Tibial artery (tissue), 4 donors: ENCODE results near the gene INTS1.

Experiments
- DNase-seq, 2 donors: peaks; one replicate each; pipeline ENCODE4 v3.0.0-alpha.2; 2019
- H3K27ac ChIP-seq, 2 donors: fragments of 200-600 bp; sonication (generic) in 1 of 2; 1 replicate in 1 of 2; 2 replicates in 1 of 2; pipeline ENCODE4 v1.5.1; 2018 to 2019; ENCODE audit warnings: mild to moderate bottlenecking in 1 of 2
- H3K27me3 ChIP-seq, 2 donors: fragments of 200-600 bp; sonication (generic) in 1 of 2; one replicate each; pipeline versions ENCODE4 v1.5.1 to v1.6.0; 2016 to 2019
- H3K36me3 ChIP-seq, 3 donors: fragments of 200-600 bp; sonication (generic) in 2 of 3; one replicate each; pipeline ENCODE4 v1.5.1; 2016 to 2019; ENCODE audit warnings: mild to moderate bottlenecking in 2 of 3
- H3K4me1 ChIP-seq, 4 donors: fragments of 200-600 bp; sonication (generic) in 2 of 4; 1 replicate in 3 of 4; 2 replicates in 1 of 4; pipeline ENCODE4 v1.5.1; 2016 to 2019
- H3K4me3 ChIP-seq, 2 donors: fragments of 200-600 bp; sonication (generic) in 1 of 2; 1 replicate in 1 of 2; 2 replicates in 1 of 2; pipeline ENCODE4 v1.5.1; 2018 to 2019; ENCODE audit warnings: mild to moderate bottlenecking in 2 of 2
- H3K9me3 ChIP-seq, 3 donors: fragments of 200-600 bp; sonication (generic) in 1 of 3; one replicate each; pipeline ENCODE4 v1.5.1; 2016 to 2019
- intact Hi-C: fragments of 100-400 bp; cut with DNase I; formaldehyde crosslinking; loops from one replicate; pipeline ENCODE4 v1.15.0; 2023; ENCODE audit warnings: low total_unique reads
- TF ChIP-seq, protein P1 (sequence below), 2 experiments: fragments of 200-600 bp in 1 of 2; fragments of 450-650 bp in 1 of 2; IDR thresholded peaks; one replicate each; pipeline ENCODE4 v1.5.1; 2017 to 2019; ENCODE audit warnings: antibody characterized with exemption in 2 of 2, mild to moderate bottlenecking in 1 of 2, moderate library complexity in 1 of 2

Gene INTS1

DNA sequence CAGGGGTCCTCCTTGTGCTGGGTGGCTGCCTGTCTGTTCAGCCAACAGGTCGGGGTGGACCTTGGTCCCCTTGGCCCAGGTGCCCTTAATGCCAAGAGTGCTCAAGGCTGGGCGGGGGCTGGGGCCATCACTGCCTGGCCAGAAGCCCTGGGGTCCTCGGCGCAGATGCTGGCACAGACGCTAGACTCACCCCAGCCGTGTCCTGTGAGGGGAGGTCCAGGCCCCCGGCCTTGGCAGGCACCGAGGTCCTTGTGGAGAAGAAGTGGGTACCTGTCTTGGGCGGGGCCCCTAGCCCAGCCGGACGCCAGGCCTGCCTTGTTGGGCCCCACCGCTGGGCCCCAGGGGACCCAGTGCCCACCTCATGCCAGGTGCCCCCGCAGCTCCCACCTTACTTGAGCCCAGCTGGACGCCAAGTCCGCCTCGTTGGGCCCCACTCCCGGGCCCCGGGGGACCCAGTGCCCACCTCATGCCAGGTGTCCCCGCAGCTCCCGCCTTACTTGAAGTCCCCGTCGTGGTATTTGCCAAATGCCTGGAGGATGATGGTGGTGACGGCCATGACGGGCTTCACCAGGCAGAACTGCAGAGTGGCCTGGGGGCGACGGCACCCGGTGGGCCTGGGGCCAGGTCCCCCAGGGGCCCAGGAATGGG, 45.3 kb upstream of the INTS1 start:
- Histone ChIP-seq H3K27me3 (no peaks in the 10 kb centered on the region), H3K9me3 (no peaks in the 10 kb centered on the region), H3K27ac (no peak overlapping the region), H3K36me3 (peaks cover 1 to 50% (median 9%) of the 10 kb centered on the region in 3 donors), H3K4me1 (peaks cover 0 to 4% (median 0%) of the 10 kb centered on the region in 4 donors), H3K4me3 (no peak overlapping the region)
- no peak for DNase-seq
- intact Hi-C loops = no loop called here
- TF ChIP-seq, protein P1, sequence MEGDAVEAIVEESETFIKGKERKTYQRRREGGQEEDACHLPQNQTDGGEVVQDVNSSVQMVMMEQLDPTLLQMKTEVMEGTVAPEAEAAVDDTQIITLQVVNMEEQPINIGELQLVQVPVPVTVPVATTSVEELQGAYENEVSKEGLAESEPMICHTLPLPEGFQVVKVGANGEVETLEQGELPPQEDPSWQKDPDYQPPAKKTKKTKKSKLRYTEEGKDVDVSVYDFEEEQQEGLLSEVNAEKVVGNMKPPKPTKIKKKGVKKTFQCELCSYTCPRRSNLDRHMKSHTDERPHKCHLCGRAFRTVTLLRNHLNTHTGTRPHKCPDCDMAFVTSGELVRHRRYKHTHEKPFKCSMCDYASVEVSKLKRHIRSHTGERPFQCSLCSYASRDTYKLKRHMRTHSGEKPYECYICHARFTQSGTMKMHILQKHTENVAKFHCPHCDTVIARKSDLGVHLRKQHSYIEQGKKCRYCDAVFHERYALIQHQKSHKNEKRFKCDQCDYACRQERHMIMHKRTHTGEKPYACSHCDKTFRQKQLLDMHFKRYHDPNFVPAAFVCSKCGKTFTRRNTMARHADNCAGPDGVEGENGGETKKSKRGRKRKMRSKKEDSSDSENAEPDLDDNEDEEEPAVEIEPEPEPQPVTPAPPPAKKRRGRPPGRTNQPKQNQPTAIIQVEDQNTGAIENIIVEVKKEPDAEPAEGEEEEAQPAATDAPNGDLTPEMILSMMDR (IDR thresholded peaks at IDR 0.05) = no peak

DNA sequence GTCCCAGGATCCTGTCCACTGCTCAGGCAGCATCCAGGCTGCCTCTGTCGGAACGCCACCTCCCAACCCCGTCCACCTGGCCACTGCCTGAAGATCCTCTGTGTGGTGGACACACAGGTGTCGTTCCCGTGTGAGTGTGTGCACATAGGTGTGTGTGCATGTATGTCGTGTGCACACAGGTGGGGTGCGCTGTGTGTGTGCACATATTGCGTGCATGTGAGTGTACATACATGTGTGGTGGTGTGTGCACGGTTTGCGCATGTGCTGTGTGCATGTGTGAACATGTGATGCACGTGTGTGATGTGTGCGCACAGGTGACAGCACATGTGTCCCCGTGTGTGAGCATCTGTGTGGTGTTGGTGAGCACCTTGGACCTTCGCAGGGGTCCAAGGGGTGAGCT, 44.8 kb upstream of the INTS1 start:
- peaks cover 4 to 55% (median 15%) of the 10 kb centered on the region in 3 donors for H3K36me3 ChIP-seq
- H3K4me1 ChIP-seq = peaks cover 0 to 4% (median 0%) of the 10 kb centered on the region in 4 donors
- no peaks in the 10 kb centered on the region for H3K9me3 ChIP-seq
- no peak overlapping the region for H3K27ac ChIP-seq
- no peak for DNase-seq
- TF ChIP-seq, protein P1 (IDR thresholded peaks at IDR 0.05) = no peak
- H3K27me3 ChIP-seq = no peaks in the 10 kb centered on the region
- no peak overlapping the region for H3K4me3 ChIP-seq
- intact Hi-C loops = no loop called here

DNA sequence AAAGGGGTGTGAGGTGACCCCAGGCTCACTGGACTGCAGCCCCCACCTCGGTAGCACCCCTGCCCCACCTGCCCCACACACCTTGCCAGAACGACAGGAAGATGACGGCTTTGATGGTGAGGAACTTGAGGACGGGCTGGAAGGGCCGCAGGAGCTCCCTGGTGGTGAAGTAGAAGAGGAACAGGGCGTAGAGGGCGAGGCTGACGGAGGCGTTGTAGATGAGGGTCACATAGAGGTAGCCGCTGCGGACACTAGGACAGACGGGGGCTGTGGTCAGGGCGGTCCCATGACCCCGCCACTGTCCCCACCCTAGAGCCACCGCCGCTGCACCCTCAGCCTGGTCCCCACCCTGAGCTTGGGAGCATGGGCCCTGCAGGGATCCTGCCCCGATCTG, 44.2 kb upstream of the INTS1 start:
- peaks cover 4 to 60% (median 20%) of the 10 kb centered on the region in 3 donors for H3K36me3 ChIP-seq
- intact Hi-C loops = no loop called here
- TF ChIP-seq, protein P1 (IDR thresholded peaks at IDR 0.05) = no peak
- H3K4me1 ChIP-seq = peaks cover 0 to 4% (median 0%) of the 10 kb centered on the region in 4 donors
- H3K9me3 ChIP-seq = no peaks in the 10 kb centered on the region
- no peak overlapping the region for H3K27ac ChIP-seq
- no peak overlapping the region for H3K4me3 ChIP-seq
- no peaks in the 10 kb centered on the region for H3K27me3 ChIP-seq
- no peak for DNase-seq

DNA sequence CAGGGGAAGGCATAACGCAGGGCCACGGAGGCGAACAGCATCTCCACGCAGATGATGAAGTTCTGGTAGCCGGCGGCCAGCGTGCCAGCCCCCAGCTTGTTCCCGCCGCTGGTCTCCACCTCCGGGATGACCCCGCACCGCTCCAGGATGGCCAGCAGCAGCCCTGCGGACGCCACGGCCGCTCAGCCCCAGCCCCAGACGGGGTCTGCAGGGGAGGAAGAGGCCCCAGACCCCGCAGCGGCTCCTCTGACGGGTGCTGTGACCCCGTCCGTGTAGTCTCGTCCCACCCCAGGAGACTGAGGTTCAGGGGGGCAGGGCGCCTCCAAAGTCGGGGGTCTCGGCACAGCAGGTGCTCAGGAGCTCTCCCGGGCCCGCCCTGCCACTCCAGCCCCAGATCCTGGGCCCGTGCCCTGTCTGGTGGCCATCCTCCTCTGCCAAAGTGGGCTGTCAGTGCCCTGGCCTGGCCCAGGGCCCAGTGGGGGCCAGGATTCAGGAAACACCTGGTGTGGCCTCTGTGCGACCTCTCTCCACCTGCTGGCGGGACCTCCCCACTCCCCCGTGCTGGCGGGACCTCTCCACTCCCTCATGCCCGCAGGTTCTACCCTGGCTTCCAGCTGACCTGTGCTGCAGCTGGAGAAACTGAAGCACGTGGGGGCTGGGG, 43.7 kb upstream of the INTS1 start:
- Histone ChIP-seq H3K4me3 (no peak overlapping the region), H3K36me3 (peaks cover 5 to 66% (median 25%) of the 10 kb centered on the region in 3 donors), H3K4me1 (peaks cover 0 to 4% (median under 1%) of the 10 kb centered on the region in 4 donors), H3K27ac (no peak overlapping the region), H3K9me3 (no peaks in the 10 kb centered on the region), H3K27me3 (no peaks in the 10 kb centered on the region)
- intact Hi-C loops = no loop called here
- DNase-seq = no peak
- TF ChIP-seq, protein P1 (IDR thresholded peaks at IDR 0.05) = no peak

DNA sequence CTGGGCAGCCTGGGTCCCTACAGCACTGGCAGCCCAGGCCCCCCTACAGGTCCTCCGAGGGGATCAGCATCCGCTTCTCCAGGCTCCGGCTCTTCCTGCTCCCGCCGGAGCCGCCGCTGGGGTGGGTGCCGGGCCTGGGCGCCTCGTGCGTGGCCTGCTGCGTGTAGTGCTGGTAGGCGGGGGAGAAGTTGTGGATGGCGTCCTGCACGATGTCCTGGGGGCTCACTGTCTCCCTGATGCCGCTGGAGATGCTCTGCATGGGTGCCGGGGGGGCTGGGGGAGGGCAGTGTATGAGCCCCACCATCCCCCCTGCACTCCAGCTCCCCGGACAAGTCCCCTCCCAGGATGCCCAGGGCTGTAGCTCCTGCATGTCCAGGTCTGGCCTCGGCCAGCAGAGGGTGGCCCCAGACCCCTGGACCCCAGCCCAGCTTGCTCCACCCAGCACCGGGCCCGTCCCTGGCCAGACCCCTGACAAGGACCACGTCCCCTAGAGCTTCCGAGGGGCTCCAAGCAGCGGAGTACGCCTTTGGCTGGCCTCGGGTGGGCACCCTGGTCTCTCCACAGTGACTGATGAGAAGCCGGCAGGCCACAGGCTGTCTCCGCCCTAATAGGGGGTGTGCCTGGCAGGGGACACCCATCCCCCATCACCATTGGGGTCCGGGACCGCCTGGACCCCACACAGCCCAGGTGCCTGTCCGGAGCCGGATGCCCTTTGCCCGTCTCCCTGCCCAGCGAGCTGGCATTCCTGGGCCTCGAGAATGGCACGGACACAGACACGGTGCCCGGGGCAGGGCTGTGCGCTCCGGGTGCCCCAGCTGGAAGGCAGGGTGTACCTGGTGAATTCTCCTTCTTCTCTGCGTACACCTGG, 43.0 kb upstream of the INTS1 start:
- H3K27me3 ChIP-seq = no peaks in the 10 kb centered on the region
- no peak overlapping the region for H3K4me3 ChIP-seq
- DNase-seq = no peak
- intact Hi-C loops = no loop called here
- H3K36me3 ChIP-seq = peaks cover 12 to 73% (median 33%) of the 10 kb centered on the region in 3 donors
- H3K27ac ChIP-seq = no peak overlapping the region
- peaks cover 0 to 4% (median 2%) of the 10 kb centered on the region in 4 donors for H3K4me1 ChIP-seq
- TF ChIP-seq, protein P1 (IDR thresholded peaks at IDR 0.05) = no peak
- H3K9me3 ChIP-seq = no peaks in the 10 kb centered on the region
